GM12878 (cell line): ENCODE measurements around the gene CENPP. TPM values are rescaled to one million over a fixed set of nuclear protein-coding genes. Genes with fewer than 3 reads are reported as not detected.

ENCODE experiments used
- ATAC-seq: fragments of 200-7000 bp; cut with Tn5 transposase; 3 replicates; pipeline ENCODE4 v1.9.1; 2020; ENCODE audit warnings: mild to moderate bottlenecking, moderate library complexity
- BruUV-seq: library from RNA; stranded (reverse); fragments of 400-500 nt; replicated peaks from 2 replicates; lab custom pipeline; 2021; lab: Mats Ljungman, UMichigan
- CTCF ChIA-PET: fragments of 300-600 bp; sonication (Branson Sonifier 250); formaldehyde crosslinking; extraction: SDS; loops from one replicate; lab custom pipeline; 2021; ENCODE audit warnings: inconsistent platforms; lab: Yijun Ruan, JAX
- POLR2A ChIA-PET: fragments of 350-600 bp; formaldehyde crosslinking; extraction: SDS; loops from one replicate; lab custom pipeline; 2021; ENCODE audit warnings: inconsistent platforms; lab: Charles Lee
- RAD21 ChIA-PET: fragments of 300-600 bp; sonication (Branson Sonifier 250); formaldehyde crosslinking; loops from one replicate; lab custom pipeline; 2023; ENCODE audit warnings: antibody characterized with exemption; ENCODE audit not compliant: unreplicated experiment; lab: Charles Lee
- SMC1A ChIA-PET: fragments of 300-600 bp; sonication (Branson Sonifier 250); formaldehyde crosslinking; loops from one replicate; lab custom pipeline; 2023; ENCODE audit not compliant: unreplicated experiment, uncharacterized antibody; lab: Charles Lee
- DNase-seq: peaks from one replicate; pipeline ENCODE4 v3.0.0-alpha.2; 2011; ENCODE audit warnings: low read depth, low spot score
- FAIRE-seq: peaks from 3 replicates; lab custom pipeline; 2011; peaks lifted over from hg19 to GRCh38; lab: Jason Lieb, UNC
- H2AFZ ChIP-seq: 2 replicates; pipeline ENCODE4 v1.6.0; 2011; ENCODE audit warnings: low read depth, low read length, control low read depth; ENCODE audit not compliant: control insufficient read depth
- H3K27ac ChIP-seq: 2 replicates; pipeline ENCODE4 v1.5.1; 2011; ENCODE audit warnings: control low read depth; ENCODE audit not compliant: control insufficient read depth, insufficient read depth
- H3K27me3 ChIP-seq, 2 experiments: replicated peaks in 1 of 2; 2 replicates each; pipeline versions ENCODE4 v1.6.0 to v1.6.1; 2011; ENCODE audit warnings: low read length in 1 of 2; ENCODE audit not compliant: control insufficient read depth in 2 of 2, insufficient read depth in 2 of 2
- H3K36me3 ChIP-seq, 2 experiments: 2 replicates each; pipeline ENCODE4 v1.5.1; 2011; ENCODE audit warnings: low read length in 1 of 2; ENCODE audit not compliant: control insufficient read depth in 2 of 2, insufficient read depth in 2 of 2
- H3K4me1 ChIP-seq: 2 replicates; pipeline ENCODE4 v1.6.1; 2011; ENCODE audit warnings: mild to moderate bottlenecking, low read length, moderate library complexity, mixed read lengths; ENCODE audit not compliant: control insufficient read depth, insufficient read depth
- H3K4me2 ChIP-seq: 2 replicates; pipeline ENCODE4 v1.6.0; 2011; ENCODE audit warnings: control low read depth; ENCODE audit not compliant: control insufficient read depth, insufficient read depth
- H3K4me3 ChIP-seq: fragments of 200-600 bp; sonication (generic); 2 replicates; pipeline ENCODE4 v1.5.1; 2016
- H3K79me2 ChIP-seq: 2 replicates; pipeline ENCODE4 v1.6.0; 2011; ENCODE audit warnings: low read length; ENCODE audit not compliant: control insufficient read depth, insufficient read depth
- H3K9ac ChIP-seq: 2 replicates; pipeline ENCODE4 v1.8.0; 2011; ENCODE audit warnings: low read length, control low read depth, mixed read lengths; ENCODE audit not compliant: control insufficient read depth, insufficient read depth
- H3K9me3 ChIP-seq: replicated peaks from 3 replicates; pipeline ENCODE4 v1.5.1; 2011; ENCODE audit warnings: mild to moderate bottlenecking, low read length; ENCODE audit not compliant: control insufficient read depth, insufficient read depth
- H4K20me1 ChIP-seq: 2 replicates; pipeline ENCODE4 v1.6.0; 2011; ENCODE audit not compliant: control insufficient read depth, insufficient read depth
- CBX3 ChIP-seq: fragments of 200-600 bp; sonication (generic); IDR thresholded peaks from 2 replicates; pipeline ENCODE4 v1.6.1; 2016; ENCODE audit warnings: low read depth, borderline replicate concordance
- ETV6 ChIP-seq, 2 experiments: fragments of 450-650 bp in 1 of 2; IDR thresholded peaks in 1 of 2; conservative IDR thresholded peaks in 1 of 2; 2 replicates each; pipeline ENCODE4 v1.6.1; 2014; ENCODE audit warnings: antibody characterized with exemption in 1 of 2, borderline replicate concordance in 1 of 2, low read depth in 1 of 2, mild to moderate bottlenecking in 1 of 2, moderate library complexity in 1 of 2
- IKZF1 ChIP-seq: fragments of 450-650 bp; conservative IDR thresholded peaks from 2 replicates; pipeline ENCODE4 v1.6.1; 2017; ENCODE audit warnings: antibody characterized with exemption, mild to moderate bottlenecking
- JUNB ChIP-seq: IDR thresholded peaks from 2 replicates; pipeline ENCODE4 v1.6.1; 2016; ENCODE audit warnings: antibody characterized with exemption, mild to moderate bottlenecking
- NBN ChIP-seq: fragments of 450-650 bp; IDR thresholded peaks from 2 replicates; pipeline ENCODE4 v1.6.1; 2016
- SIN3A ChIP-seq: IDR thresholded peaks from 2 replicates; pipeline ENCODE4 v1.6.1; 2012; ENCODE audit warnings: low read depth, low read length, improper control_type of control experiment
- SREBF1 ChIP-seq: IDR thresholded peaks from 2 replicates; pipeline ENCODE4 v1.6.1; 2012; ENCODE audit warnings: mild to moderate bottlenecking, low read length
- WGBS: methylation state at CpG from one replicate; pipeline ENCODE4 v1.1.6; 2016; ENCODE audit warnings: low lambda C conversion rate; ENCODE audit not compliant: insufficient replicate concordance, insufficient coverage; ENCODE audit errors: missing lambda C conversion rate; 5-methylcytosine and 5-hydroxymethylcytosine counted together
- in situ Hi-C: fragments of 300-500 bp; cut with MboI; formaldehyde crosslinking; loops from 9 replicates; pipeline ENCODE4 v1.14.3; 2018; ENCODE audit warnings: mixed read lengths
- intact Hi-C: fragments of 100-400 bp; cut with micrococcal nuclease; formaldehyde crosslinking; loops from one replicate; pipeline ENCODE4 v1.14.2; 2022; ENCODE audit not compliant: unreplicated experiment
- polyA plus RNA-seq, 11 experiments: library from polyadenylated mRNA; depleted of rRNA in 4 of 11; unstranded in 6 of 11; stranded (reverse) in 5 of 11; fragments of >200 nt; fragmentation: Nextera tagmentation in 4 of 11; fragmentation: Illumina TruSeq in 1 of 11; extraction: Ambion mirVana in 4 of 11; extraction: Trizol in 1 of 11; gene quantifications; 1 replicate in 1 of 11; 2 replicates in 10 of 11; pipeline versions ENCODE4 v1.2.1 to v1.2.3, GENCODE V29; 2011 to 2016; ENCODE audit warnings: inconsistent platforms in 2 of 11, missing spikeins in 2 of 11, low read depth in 1 of 11
- total RNA-seq, 4 experiments: library from RNA; depleted of rRNA in 3 of 4; stranded (reverse); fragments of >200 nt in 3 of 4; fragmentation: Illumina TruSeq in 1 of 4; extraction: Trizol in 1 of 4; gene quantifications; 2 replicates each; pipeline versions ENCODE4 v1.2.1 to v1.2.3, GENCODE V29; 2013 to 2021
- TF ChIP-seq, protein P1 (sequence below): fragments of 450-650 bp; IDR thresholded peaks from 2 replicates; pipeline ENCODE4 v1.6.1; 2017; ENCODE audit warnings: mild to moderate bottlenecking, low read depth, inconsistent platforms; ENCODE audit not compliant: poor library complexity, severe bottlenecking
- TF ChIP-seq, protein P2 (sequence below): fragments of 150-350 bp; IDR thresholded peaks from 2 replicates; pipeline ENCODE4 v1.6.1; 2014; ENCODE audit warnings: mild to moderate bottlenecking, low read depth, low read length
- TF ChIP-seq, protein P3 (sequence below): IDR thresholded peaks from 2 replicates; pipeline ENCODE4 v1.6.1; 2011; ENCODE audit warnings: mild to moderate bottlenecking, low read depth, low read length, moderate library complexity; ENCODE audit not compliant: insufficient replicate concordance

Gene CENPP
- total and polyA plus RNA-seq, 10 of the 15 experiments (the other 5 are each of a cell fraction or from before 2014, with no cell fraction given), result 9.4 to 31.4 (median 19.8) TPM

DNA sequence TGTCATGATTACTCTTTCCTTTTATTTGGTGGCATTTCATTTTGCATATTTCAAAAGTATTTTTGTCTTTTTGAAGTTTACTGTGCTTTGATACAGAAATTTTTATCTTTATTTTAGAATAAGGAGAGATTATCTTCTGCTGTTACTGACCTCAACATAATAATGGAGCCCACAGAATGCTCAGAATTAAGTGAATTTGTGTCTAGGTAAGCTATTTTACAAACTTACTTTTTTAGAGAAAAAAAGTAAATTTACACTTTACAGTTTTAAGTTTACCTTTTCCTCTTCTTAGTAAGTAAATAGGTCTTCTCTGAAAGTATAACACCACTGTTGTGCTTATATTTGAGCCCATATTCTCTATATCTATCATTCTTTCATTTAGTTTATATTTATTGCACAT lies 19.8 kb downstream of the CENPP start:
- ChIA-PET POLR2A (no interaction called here), CTCF (no interaction called here), SMC1A (no interaction called here), RAD21 (no interaction called here)
- in situ Hi-C loops, result no loop called here
- no peaks in the 10 kb centered on the region for H4K20me1 ChIP-seq
- no peak for FAIRE-seq
- no peak overlapping the region for H2AFZ ChIP-seq
- H3K27me3 ChIP-seq, result no peaks in the 10 kb centered on the region
- intact Hi-C loops, result no loop called here
- H3K4me2 ChIP-seq, result no peak overlapping the region
- ATAC-seq, result no peak
- peaks cover 0 to 6% of the 10 kb centered on the region in 2 experiments; a peak in 1 of 4 replicates for H3K36me3 ChIP-seq
- H3K4me1 ChIP-seq, result no peaks in the 10 kb centered on the region
- H3K9ac ChIP-seq, result no peak overlapping the region
- no peaks in the 10 kb centered on the region for H3K79me2 ChIP-seq
- BruUV-seq, result no TSS peak
- no peak overlapping the region for H3K27ac ChIP-seq
- no peak for DNase-seq
- no peak overlapping the region for H3K4me3 ChIP-seq
- no peaks in the 10 kb centered on the region; the same call in 2 of the 3 replicates for H3K9me3 ChIP-seq
- TF ChIP-seq JUNB, result no peak
- no peak for TF ChIP-seq SREBF1

- Histone ChIP-seq H3K4me1 (no peaks in the 10 kb centered on the region), H2AFZ (no peak overlapping the region), H3K9ac (no peak overlapping the region), H3K4me3 (no peak overlapping the region), H3K9me3 (no peaks in the 10 kb centered on the region; the same call in 2 of the 3 replicates), H3K79me2 (no peaks in the 10 kb centered on the region), H3K27me3 (no peaks in the 10 kb centered on the region), H3K27ac (no peak overlapping the region), H4K20me1 (no peaks in the 10 kb centered on the region), H3K36me3 (peaks cover 0 to 2% of the 10 kb centered on the region in 2 experiments; a peak in 1 of 4 replicates), H3K4me2 (no peak overlapping the region)
- WGBS, result 92% methylated on average over 7 of the region's 7 CpGs
- in situ Hi-C loops, result no loop called here
- RAD21 ChIA-PET, result no interaction called here
- ATAC-seq (no peak), FAIRE-seq (no peak), DNase-seq (no peak)
- POLR2A ChIA-PET, result interaction anchor here (0.6 kb wide), 1 partner anchor 508 kb away, joined by 3 read pairs; no protein-coding TSS in a partner anchor
- SMC1A ChIA-PET, result interaction anchor here (1.0 kb wide), 2 partner anchors 22 to 66 kb away, joined by 3 to 4 read pairs; no protein-coding TSS in a partner anchor
- BruUV-seq, result no TSS peak
- CTCF ChIA-PET, result interaction anchor here (0.9 to 1.8 kb wide), 2 partner anchors 89 to 211 kb away, joined by 3 to 4 read pairs; no protein-coding TSS in a partner anchor
- intact Hi-C loops, result no loop called here
- TF ChIP-seq, protein P1, sequence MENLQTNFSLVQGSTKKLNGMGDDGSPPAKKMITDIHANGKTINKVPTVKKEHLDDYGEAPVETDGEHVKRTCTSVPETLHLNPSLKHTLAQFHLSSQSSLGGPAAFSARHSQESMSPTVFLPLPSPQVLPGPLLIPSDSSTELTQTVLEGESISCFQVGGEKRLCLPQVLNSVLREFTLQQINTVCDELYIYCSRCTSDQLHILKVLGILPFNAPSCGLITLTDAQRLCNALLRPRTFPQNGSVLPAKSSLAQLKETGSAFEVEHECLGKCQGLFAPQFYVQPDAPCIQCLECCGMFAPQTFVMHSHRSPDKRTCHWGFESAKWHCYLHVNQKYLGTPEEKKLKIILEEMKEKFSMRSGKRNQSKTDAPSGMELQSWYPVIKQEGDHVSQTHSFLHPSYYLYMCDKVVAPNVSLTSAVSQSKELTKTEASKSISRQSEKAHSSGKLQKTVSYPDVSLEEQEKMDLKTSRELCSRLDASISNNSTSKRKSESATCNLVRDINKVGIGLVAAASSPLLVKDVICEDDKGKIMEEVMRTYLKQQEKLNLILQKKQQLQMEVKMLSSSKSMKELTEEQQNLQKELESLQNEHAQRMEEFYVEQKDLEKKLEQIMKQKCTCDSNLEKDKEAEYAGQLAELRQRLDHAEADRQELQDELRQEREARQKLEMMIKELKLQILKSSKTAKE, result no peak
- TF ChIP-seq IKZF1 (no peak), CBX3 (no peak), JUNB (no peak), ETV6 (conservative IDR thresholded peaks at IDR 0.05 in 1 of 2, IDR thresholded peaks at IDR 0.05 in 1 of 2; ENCODE audit: borderline replicate concordance in 1 of 2, low read depth in 1 of 2) (no peak), SIN3A (no peak), NBN (no peak)
- TF ChIP-seq, protein P2, sequence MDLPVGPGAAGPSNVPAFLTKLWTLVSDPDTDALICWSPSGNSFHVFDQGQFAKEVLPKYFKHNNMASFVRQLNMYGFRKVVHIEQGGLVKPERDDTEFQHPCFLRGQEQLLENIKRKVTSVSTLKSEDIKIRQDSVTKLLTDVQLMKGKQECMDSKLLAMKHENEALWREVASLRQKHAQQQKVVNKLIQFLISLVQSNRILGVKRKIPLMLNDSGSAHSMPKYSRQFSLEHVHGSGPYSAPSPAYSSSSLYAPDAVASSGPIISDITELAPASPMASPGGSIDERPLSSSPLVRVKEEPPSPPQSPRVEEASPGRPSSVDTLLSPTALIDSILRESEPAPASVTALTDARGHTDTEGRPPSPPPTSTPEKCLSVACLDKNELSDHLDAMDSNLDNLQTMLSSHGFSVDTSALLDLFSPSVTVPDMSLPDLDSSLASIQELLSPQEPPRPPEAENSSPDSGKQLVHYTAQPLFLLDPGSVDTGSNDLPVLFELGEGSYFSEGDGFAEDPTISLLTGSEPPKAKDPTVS, result no peak
- TF ChIP-seq, protein P3, sequence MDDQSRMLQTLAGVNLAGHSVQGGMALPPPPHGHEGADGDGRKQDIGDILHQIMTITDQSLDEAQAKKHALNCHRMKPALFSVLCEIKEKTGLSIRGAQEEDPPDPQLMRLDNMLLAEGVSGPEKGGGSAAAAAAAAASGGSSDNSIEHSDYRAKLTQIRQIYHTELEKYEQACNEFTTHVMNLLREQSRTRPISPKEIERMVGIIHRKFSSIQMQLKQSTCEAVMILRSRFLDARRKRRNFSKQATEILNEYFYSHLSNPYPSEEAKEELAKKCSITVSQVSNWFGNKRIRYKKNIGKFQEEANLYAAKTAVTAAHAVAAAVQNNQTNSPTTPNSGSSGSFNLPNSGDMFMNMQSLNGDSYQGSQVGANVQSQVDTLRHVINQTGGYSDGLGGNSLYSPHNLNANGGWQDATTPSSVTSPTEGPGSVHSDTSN, result no peak
Observed at GRCh38 chr9:92349771-92350739, 24.3 kb downstream of the CENPP start.
